A549 (cell line): Measurements from ENCODE around the gene PRCD.

Experiments used
- EP300 ChIP-seq, 2 experiments: fragments of >200 bp; sonication (Bioruptor Twin); formaldehyde crosslinking; IDR thresholded peaks; 2 replicates in 1 of 2; 3 replicates in 1 of 2; pipeline ENCODE4 v1.6.1; 2016 to 2017
- JUNB ChIP-seq: fragments of >200 bp; sonication (Bioruptor Twin); formaldehyde crosslinking; IDR thresholded peaks from 2 replicates; pipeline ENCODE4 v1.6.1; 2016
- KDM5A ChIP-seq: fragments of 200-600 bp; sonication (generic); IDR thresholded peaks from 2 replicates; pipeline ENCODE4 v1.6.1; 2016; ENCODE audit warnings: antibody characterized with exemption, mild to moderate bottlenecking
- MAX ChIP-seq: IDR thresholded peaks from 2 replicates; pipeline ENCODE4 v1.6.1; 2012
- NPAS2 ChIP-seq: fragments of 250-450 bp; sonication (Bioruptor Pico); IDR thresholded peaks from 2 replicates; pipeline ENCODE4 v1.8.0; 2022; ENCODE audit warnings: mild to moderate bottlenecking, moderate library complexity, borderline replicate concordance
- POLR2A ChIP-seq: IDR thresholded peaks from 2 replicates; pipeline ENCODE4 v1.6.1; 2012; ENCODE audit warnings: mild to moderate bottlenecking, low read length
- SMC3 ChIP-seq: fragments of >200 bp; sonication (Bioruptor Twin); formaldehyde crosslinking; IDR thresholded peaks from 3 replicates; pipeline ENCODE4 v1.6.1; 2018; ENCODE audit warnings: inconsistent platforms
- TP53 ChIP-seq: fragments of 250-450 bp; sonication (Bioruptor Pico); IDR thresholded peaks from 2 replicates; pipeline ENCODE4 v1.5.0; 2021; ENCODE audit warnings: mild to moderate bottlenecking, moderate library complexity
- ZFP36 ChIP-seq: fragments of 450-650 bp; IDR thresholded peaks from 2 replicates; pipeline ENCODE4 v1.6.1; 2014; ENCODE audit warnings: borderline replicate concordance; ENCODE audit not compliant: partially characterized antibody
- TF ChIP-seq, protein P1 (sequence below): fragments of >200 bp; sonication (Bioruptor Twin); formaldehyde crosslinking; IDR thresholded peaks from 3 replicates; pipeline ENCODE4 v1.5.1; 2016
- TF ChIP-seq, protein P2 (sequence below): fragments of 200-600 bp; sonication (generic); IDR thresholded peaks from 2 replicates; pipeline ENCODE4 v1.6.1; 2016; ENCODE audit warnings: antibody characterized with exemption, mild to moderate bottlenecking, moderate library complexity
- TF ChIP-seq, protein P3 (sequence below): IDR thresholded peaks from 2 replicates; pipeline ENCODE4 v1.6.1; 2012; ENCODE audit warnings: low read depth, borderline replicate concordance

GRCh38 chr17:76573096-76573495, 33.3 kb downstream of the PRCD start:
- TF ChIP-seq, protein P1, sequence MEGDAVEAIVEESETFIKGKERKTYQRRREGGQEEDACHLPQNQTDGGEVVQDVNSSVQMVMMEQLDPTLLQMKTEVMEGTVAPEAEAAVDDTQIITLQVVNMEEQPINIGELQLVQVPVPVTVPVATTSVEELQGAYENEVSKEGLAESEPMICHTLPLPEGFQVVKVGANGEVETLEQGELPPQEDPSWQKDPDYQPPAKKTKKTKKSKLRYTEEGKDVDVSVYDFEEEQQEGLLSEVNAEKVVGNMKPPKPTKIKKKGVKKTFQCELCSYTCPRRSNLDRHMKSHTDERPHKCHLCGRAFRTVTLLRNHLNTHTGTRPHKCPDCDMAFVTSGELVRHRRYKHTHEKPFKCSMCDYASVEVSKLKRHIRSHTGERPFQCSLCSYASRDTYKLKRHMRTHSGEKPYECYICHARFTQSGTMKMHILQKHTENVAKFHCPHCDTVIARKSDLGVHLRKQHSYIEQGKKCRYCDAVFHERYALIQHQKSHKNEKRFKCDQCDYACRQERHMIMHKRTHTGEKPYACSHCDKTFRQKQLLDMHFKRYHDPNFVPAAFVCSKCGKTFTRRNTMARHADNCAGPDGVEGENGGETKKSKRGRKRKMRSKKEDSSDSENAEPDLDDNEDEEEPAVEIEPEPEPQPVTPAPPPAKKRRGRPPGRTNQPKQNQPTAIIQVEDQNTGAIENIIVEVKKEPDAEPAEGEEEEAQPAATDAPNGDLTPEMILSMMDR, result no peak
- TF ChIP-seq, protein P2, sequence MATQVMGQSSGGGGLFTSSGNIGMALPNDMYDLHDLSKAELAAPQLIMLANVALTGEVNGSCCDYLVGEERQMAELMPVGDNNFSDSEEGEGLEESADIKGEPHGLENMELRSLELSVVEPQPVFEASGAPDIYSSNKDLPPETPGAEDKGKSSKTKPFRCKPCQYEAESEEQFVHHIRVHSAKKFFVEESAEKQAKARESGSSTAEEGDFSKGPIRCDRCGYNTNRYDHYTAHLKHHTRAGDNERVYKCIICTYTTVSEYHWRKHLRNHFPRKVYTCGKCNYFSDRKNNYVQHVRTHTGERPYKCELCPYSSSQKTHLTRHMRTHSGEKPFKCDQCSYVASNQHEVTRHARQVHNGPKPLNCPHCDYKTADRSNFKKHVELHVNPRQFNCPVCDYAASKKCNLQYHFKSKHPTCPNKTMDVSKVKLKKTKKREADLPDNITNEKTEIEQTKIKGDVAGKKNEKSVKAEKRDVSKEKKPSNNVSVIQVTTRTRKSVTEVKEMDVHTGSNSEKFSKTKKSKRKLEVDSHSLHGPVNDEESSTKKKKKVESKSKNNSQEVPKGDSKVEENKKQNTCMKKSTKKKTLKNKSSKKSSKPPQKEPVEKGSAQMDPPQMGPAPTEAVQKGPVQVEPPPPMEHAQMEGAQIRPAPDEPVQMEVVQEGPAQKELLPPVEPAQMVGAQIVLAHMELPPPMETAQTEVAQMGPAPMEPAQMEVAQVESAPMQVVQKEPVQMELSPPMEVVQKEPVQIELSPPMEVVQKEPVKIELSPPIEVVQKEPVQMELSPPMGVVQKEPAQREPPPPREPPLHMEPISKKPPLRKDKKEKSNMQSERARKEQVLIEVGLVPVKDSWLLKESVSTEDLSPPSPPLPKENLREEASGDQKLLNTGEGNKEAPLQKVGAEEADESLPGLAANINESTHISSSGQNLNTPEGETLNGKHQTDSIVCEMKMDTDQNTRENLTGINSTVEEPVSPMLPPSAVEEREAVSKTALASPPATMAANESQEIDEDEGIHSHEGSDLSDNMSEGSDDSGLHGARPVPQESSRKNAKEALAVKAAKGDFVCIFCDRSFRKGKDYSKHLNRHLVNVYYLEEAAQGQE, result no peak
- TF ChIP-seq ZFP36 (no peak), POLR2A (no peak), TP53 (CRISPR knock-in tag) (no peak), NPAS2 (CRISPR knock-in tag) (no peak), EP300 (IDR thresholded peaks at IDR 0.05) (no peak), SMC3 (no peak), JUNB (no peak), KDM5A (no peak), MAX (no peak)
- TF ChIP-seq, protein P3, sequence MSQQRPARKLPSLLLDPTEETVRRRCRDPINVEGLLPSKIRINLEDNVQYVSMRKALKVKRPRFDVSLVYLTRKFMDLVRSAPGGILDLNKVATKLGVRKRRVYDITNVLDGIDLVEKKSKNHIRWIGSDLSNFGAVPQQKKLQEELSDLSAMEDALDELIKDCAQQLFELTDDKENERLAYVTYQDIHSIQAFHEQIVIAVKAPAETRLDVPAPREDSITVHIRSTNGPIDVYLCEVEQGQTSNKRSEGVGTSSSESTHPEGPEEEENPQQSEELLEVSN, result no peak
